ENCODE results near the gene MOCS2. TPM values are rescaled to one million over a fixed set of nuclear protein-coding genes. Genes with fewer than 3 reads are reported as not detected.

The MOCS2 gene
- total and polyA plus RNA-seq, 7 donors, result 30.5 to 92.7 (median 56.5) TPM

- WGBS, 2 donors, result 56 to 81% methylated on average over 2 of the region's 2 CpGs
Measured at GRCh38 chr5:53099546-53099945, 10.0 kb downstream of the MOCS2 start.

GRCh38 chr5:53095931-53096525 is 13.5 kb downstream of the MOCS2 start:
- H3K27me3 ChIP-seq, result no peaks in the 10 kb centered on the region
- WGBS, 2 donors, result 20 to 26% methylated on average over 3 of the region's 3 CpGs
- DNase-seq, result peak; percentile 81
- no peaks in the 10 kb centered on the region for H3K9me3 ChIP-seq
- no peak overlapping the region for H3K4me3 ChIP-seq
- intact Hi-C loops (cut with DNase I), result loop anchor here (1.0 kb wide), 2 partner anchors 147 to 309 kb away; partner anchors contain the start of genes ITGA1 and PELO
- TF ChIP-seq CTCF (IDR thresholded peaks at IDR 0.05) (peak; percentile 60 to 86 (median 79)), POLR2A (IDR thresholded peaks at IDR 0.05) (no peak)
- peak overlapping the region in 1 of 4 donors; percentile 0 for H3K27ac ChIP-seq
- H3K36me3 ChIP-seq, result peaks cover 0 to 43% (median 12%) of the 10 kb centered on the region in 4 donors
- H3K4me1 ChIP-seq, result peaks cover 0 to 27% (median 7%) of the 10 kb centered on the region in 4 donors

More at GRCh38 chr5:53099546-53099945, 10.0 kb downstream of the MOCS2 start:
- Histone ChIP-seq H3K4me1 (peaks cover 0 to 17% (median 0%) of the 10 kb centered on the region in 4 donors), H3K27ac (peak overlapping the region in 1 of 4 donors; percentile 27), H3K9me3 (no peaks in the 10 kb centered on the region), H3K36me3 (peaks cover 0 to 72% (median 14%) of the 10 kb centered on the region in 4 donors), H3K27me3 (no peaks in the 10 kb centered on the region), H3K4me3 (no peak overlapping the region)
- intact Hi-C loops (cut with DNase I), result no loop called here
- TF ChIP-seq CTCF (IDR thresholded peaks at IDR 0.05) (no peak), EP300 (IDR thresholded peaks at IDR 0.05) (no peak), POLR2AphosphoS5 (IDR thresholded peaks at IDR 0.05) (no peak), POLR2A (IDR thresholded peaks at IDR 0.05) (no peak)
- no peak for DNase-seq

- 81 to 85% methylated on average over 7 of the region's 7 CpGs for WGBS, 2 donors
- intact Hi-C loops (cut with DNase I), result loop anchor here (1.0 kb wide), 1 partner anchor 146 kb away; no protein-coding TSS in a partner anchor
- DNase-seq, result no peak
- Histone ChIP-seq H3K4me3 (no peak overlapping the region), H3K27me3 (no peaks in the 10 kb centered on the region), H3K4me1 (peaks cover 0 to 24% (median 11%) of the 10 kb centered on the region in 4 donors), H3K9me3 (no peaks in the 10 kb centered on the region), H3K27ac (peak overlapping the region in 2 of 4 donors; percentile 0 to 26), H3K36me3 (peaks cover 0 to 35% (median 8%) of the 10 kb centered on the region in 4 donors)
- TF ChIP-seq POLR2A (IDR thresholded peaks at IDR 0.05) (no peak), CTCF (IDR thresholded peaks at IDR 0.05) (no peak), EP300 (IDR thresholded peaks at IDR 0.05) (no peak), POLR2AphosphoS5 (IDR thresholded peaks at IDR 0.05) (no peak)
Measured at GRCh38 chr5:53095217-53095616, 14.3 kb downstream of the MOCS2 start.

GRCh38 chr5:53092242-53092641 is 17.3 kb downstream of the MOCS2 start:
- Histone ChIP-seq H3K27me3 (no peaks in the 10 kb centered on the region), H3K36me3 (peaks cover 0 to 6% (median 0%) of the 10 kb centered on the region in 4 donors), H3K4me1 (peaks cover 0 to 23% (median 11%) of the 10 kb centered on the region in 4 donors), H3K27ac (no peak overlapping the region), H3K4me3 (no peak overlapping the region), H3K9me3 (no peaks in the 10 kb centered on the region)
- intact Hi-C loops (cut with DNase I), result no loop called here
- 21 to 69% methylated on average over 2 of the region's 2 CpGs for WGBS, 2 donors
- no peak for TF ChIP-seq POLR2AphosphoS5 (IDR thresholded peaks at IDR 0.05)
- TF ChIP-seq CTCF (IDR thresholded peaks at IDR 0.05), result no peak
- no peak for TF ChIP-seq POLR2A (IDR thresholded peaks at IDR 0.05)
- no peak for TF ChIP-seq EP300 (IDR thresholded peaks at IDR 0.05)
- DNase-seq, result no peak

All from sigmoid colon (tissue), 7 donors.